ENCODE results near the gene CADM4.
"Not testable (repeated sequence)": the region's sequence is repeated elsewhere in the genome, so short reads cannot be mapped to it uniquely, and the experiment has no call there.

CADM4 gene

DNA sequence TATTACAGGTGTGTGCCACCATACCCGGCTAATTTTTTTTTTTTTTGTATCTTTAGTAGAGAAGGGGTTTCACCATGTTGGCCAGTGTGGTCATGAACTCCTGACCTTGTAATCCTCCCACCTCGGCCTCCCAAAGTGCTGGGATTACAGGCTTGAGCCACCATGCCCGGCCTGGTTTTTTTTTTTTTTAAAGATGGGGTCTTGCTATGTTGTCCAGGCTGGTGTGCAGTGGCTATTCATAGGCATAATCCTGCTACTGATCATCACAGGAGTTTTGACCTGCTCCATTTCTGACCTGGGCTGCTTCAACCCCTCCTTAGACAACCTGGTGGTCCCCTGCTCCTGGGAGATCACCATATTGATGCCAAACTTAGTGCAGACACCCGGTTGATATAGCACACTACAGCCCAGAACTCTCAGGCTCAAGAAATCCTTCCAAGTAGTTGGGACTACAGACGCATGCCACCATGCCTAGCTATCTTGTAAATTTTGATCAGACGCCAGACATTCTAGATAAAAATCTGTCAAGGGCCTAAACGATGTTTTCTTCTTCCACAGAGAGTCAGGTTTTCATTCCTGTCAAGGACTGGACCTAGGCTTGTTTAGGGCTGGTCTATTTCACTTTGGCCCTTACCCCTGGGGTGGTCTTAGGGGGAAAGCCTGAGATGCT lies 20.8 kb upstream of the CADM4 start:
- TF ChIP-seq, protein P1, sequence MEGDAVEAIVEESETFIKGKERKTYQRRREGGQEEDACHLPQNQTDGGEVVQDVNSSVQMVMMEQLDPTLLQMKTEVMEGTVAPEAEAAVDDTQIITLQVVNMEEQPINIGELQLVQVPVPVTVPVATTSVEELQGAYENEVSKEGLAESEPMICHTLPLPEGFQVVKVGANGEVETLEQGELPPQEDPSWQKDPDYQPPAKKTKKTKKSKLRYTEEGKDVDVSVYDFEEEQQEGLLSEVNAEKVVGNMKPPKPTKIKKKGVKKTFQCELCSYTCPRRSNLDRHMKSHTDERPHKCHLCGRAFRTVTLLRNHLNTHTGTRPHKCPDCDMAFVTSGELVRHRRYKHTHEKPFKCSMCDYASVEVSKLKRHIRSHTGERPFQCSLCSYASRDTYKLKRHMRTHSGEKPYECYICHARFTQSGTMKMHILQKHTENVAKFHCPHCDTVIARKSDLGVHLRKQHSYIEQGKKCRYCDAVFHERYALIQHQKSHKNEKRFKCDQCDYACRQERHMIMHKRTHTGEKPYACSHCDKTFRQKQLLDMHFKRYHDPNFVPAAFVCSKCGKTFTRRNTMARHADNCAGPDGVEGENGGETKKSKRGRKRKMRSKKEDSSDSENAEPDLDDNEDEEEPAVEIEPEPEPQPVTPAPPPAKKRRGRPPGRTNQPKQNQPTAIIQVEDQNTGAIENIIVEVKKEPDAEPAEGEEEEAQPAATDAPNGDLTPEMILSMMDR (conservative IDR thresholded peaks at IDR 0.05) = no peak
- H3K27ac ChIP-seq = no peak overlapping the region

DNA sequence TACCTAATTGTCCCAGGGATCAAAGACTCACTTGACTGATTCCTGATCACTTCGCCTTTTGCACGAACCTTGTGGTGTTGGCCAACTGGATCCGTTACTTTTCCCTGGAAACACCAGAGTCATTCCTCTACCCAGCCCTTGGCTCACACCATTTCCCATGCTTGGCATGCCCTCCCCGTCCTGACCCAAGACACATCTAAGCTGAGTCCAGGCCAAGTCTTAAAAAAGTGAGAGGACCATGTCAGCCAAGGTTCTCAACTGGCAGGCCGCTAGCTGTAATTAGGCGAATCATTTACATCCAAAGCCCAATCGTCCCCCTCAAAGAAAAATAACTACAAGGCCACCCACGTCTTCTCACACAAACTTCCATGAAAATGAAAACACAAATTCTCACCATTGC lies 18.8 kb upstream of the CADM4 start:
- TF ChIP-seq, protein P1 (conservative IDR thresholded peaks at IDR 0.05) = no peak
- no peak overlapping the region for H3K27ac ChIP-seq

DNA sequence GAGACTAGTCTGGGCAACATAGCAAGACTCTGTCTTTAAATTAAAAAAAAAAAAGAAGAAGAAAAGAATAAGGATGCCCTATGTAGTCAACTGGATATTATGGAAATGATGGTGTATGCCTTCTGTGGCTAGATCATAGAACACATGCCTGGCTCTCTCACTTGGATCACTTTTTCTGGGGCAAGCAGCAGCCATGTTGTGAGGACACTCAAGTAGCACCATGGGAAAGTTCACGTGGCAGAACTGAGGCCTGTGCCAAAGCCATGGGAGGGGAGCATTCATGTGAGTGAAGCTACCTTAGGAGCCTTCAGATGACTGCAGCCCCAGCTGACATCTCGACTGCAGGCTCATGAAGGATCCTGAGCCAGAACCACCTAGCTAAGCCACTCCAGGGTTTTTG lies 18.4 kb upstream of the CADM4 start:
- H3K27ac ChIP-seq = no peak overlapping the region
- TF ChIP-seq, protein P1 (conservative IDR thresholded peaks at IDR 0.05) = no peak

DNA sequence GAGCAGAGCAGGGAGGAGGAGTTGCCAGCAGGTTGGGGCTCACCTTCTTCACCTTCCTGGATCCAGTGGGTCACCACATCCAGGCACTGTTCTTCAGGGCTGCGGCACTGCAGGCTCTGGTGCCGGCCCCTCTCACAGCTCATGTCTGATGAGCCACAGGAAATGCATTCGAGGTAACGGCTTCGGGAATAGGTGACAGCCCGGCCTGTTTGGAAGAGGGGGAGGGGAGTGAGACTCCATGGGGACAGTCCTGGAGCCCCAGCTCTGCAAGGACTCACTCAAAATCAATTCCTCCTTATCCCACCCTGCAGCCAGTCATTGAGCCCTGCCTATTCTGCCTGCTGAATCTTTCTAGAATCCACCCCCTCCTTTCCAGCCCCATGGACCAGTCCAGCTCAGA lies 16.8 kb upstream of the CADM4 start:
- H3K27ac ChIP-seq = no peak overlapping the region
- TF ChIP-seq, protein P1 (conservative IDR thresholded peaks at IDR 0.05) = no peak

DNA sequence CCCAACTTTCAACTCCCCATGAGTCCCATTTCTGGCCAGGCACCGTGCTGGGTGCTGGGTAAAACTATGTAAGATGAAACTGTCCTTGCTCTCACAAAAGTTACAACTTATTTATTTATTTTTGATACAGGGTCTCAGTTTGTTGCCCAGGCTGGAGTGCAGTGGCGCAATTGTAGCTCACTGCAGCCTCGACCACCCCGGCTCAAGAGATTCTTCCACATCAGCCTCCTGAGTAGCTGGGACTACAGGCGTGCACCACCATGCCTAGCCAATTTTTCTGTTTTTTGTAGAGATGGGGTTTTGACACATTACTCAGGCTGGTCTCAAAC lies 12.9 kb upstream of the CADM4 start:
- H3K27ac ChIP-seq = no peak overlapping the region

DNA sequence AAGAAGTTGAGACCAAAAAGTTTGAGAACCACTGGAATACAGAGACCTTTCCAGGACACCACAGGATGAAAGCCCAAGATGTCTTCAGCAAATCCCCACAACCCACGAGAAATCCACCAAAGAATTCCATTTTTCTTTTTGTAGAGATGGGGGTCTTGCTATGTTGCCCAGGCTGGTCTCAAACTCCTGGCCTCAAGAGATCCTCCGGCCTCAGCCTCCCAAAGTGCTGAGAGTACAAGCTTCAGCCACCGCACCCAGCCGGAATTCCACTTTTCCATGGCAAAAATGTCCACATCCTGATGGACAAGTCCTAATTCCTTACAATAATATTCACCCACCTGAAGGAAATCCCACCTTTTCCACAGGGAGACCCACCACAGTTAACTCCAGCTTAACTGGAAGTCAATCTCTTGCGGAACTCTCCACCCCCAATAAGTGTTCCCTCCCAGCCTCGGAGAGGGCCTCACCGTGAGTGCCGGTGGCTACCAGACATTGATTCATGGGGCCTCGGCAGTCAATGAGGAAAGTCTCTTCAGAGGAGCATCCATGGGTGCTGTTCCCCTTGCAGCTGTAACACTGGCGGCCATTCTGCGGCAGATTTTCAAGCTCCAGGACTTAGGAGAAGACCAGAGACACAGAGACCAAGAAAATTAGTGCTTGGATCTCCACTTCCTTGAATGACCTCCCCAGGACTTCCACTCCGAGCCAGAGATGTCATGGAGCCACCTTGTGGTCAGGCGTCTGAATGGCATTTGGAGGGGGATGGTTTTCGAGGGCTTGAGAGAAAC lies 12.3 kb upstream of the CADM4 start:
- H3K27ac ChIP-seq = no peak overlapping the region
- TF ChIP-seq, protein P1 (conservative IDR thresholded peaks at IDR 0.05) = peak; percentile 87

More for the DNA sequence above, 12.9 kb upstream of the CADM4 start:
- TF ChIP-seq, protein P1 (conservative IDR thresholded peaks at IDR 0.05) = peak; percentile 55

DNA sequence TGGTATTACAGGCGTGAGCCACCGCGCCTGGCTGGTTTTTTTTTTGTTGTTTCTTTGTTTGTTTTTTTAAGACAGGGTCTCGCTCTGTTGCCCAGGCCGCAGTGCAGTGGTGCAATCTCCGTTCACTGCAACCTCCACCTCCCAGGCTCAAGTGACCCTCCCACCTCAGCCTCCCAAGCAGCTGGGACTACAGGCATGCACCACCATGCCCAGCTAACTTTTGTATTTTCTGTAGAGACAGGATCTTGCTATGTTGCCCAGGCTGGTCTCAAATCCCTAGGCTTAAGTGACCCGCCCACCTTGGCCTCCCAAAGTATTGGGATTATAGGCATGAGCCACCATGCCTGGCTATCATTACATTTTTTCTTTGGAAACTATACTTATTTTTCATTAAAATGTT lies 10.6 kb upstream of the CADM4 start:
- not testable (repeated sequence) for H3K27ac ChIP-seq

DNA sequence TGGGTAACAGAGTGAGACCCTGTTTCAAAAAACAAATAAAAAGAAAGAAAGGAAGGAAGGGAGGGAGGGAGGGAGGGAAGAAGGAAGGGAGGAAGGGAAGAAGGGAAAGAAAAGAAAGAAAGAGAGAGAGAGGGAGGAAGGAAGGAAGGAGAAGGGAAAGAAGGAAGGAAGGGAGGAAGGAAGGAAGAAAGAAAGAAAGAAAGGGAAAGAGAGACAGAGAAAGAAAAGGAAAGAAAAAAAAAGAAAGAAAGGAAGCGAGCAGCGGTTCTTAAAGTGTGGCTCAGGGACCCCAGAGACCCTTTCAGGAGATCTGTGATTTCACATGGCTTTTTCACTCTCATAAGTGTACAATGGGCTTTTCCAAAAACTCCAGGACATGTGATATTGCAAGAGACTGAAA lies 9.9 kb upstream of the CADM4 start:
- H3K27ac ChIP-seq = no peak overlapping the region
- TF ChIP-seq, protein P1 (conservative IDR thresholded peaks at IDR 0.05) = no peak
